Liver (tissue), 9 donors: ENCODE measurements around the gene ERC2. TPM values are rescaled to one million over a fixed set of nuclear protein-coding genes. Genes with fewer than 3 reads are reported as not detected.

ENCODE experiments used
- DNase-seq: peaks from one replicate; pipeline ENCODE4 v3.0.0-alpha.2; 2017; ENCODE audit warnings: low spot score
- H3K27ac ChIP-seq, 2 donors: one replicate each; pipeline ENCODE4 v1.7.0; 2013; ENCODE audit warnings: inconsistent platforms in 2 of 2, low read length in 2 of 2, control low read depth in 1 of 2, low read depth in 1 of 2, mild to moderate bottlenecking in 1 of 2
- H3K27me3 ChIP-seq, 4 donors: one replicate each; pipeline versions ENCODE4 v1.6.1 to v1.7.0; 2013; ENCODE audit warnings: low read length in 3 of 4, inconsistent platforms in 1 of 4, mild to moderate bottlenecking in 1 of 4, moderate library complexity in 1 of 4; ENCODE audit not compliant: control insufficient read depth in 4 of 4, insufficient read depth in 4 of 4
- H3K36me3 ChIP-seq, 4 donors: one replicate each; pipeline versions ENCODE4 v1.6.1 to v1.7.0; 2013; ENCODE audit warnings: low read length in 3 of 4, mild to moderate bottlenecking in 3 of 4, low read depth in 1 of 4, moderate library complexity in 1 of 4; ENCODE audit not compliant: control insufficient read depth in 4 of 4, insufficient read depth in 3 of 4
- H3K4me1 ChIP-seq, 4 donors: one replicate each; pipeline versions ENCODE4 v1.6.1 to v1.7.0; 2013; ENCODE audit warnings: low read length in 3 of 4, mild to moderate bottlenecking in 3 of 4, moderate library complexity in 1 of 4; ENCODE audit not compliant: control insufficient read depth in 4 of 4, insufficient read depth in 4 of 4
- H3K4me3 ChIP-seq, 3 donors: one replicate each; pipeline versions ENCODE4 v1.6.1 to v1.7.0; 2013; ENCODE audit warnings: low read length in 3 of 3, control low read depth in 1 of 3, low read depth in 1 of 3, mild to moderate bottlenecking in 1 of 3
- H3K9ac ChIP-seq, 2 donors: one replicate each; pipeline ENCODE4 v1.7.0; 2013; ENCODE audit warnings: low read length in 2 of 2, mild to moderate bottlenecking in 2 of 2, moderate library complexity in 2 of 2, control low read depth in 1 of 2, low read depth in 1 of 2
- H3K9me3 ChIP-seq, 4 donors: one replicate each; pipeline versions ENCODE4 v1.6.1 to v1.7.0; 2013; ENCODE audit warnings: low read length in 3 of 4; ENCODE audit not compliant: control insufficient read depth in 4 of 4
- EGR1 ChIP-seq, 2 donors: IDR thresholded peaks; 2 replicates each; pipeline ENCODE4 v1.6.1; 2016 to 2018; ENCODE audit warnings: antibody characterized with exemption in 2 of 2, low read depth in 2 of 2
- FOXA1 ChIP-seq: IDR thresholded peaks from 2 replicates; pipeline ENCODE4 v1.6.1; 2016; ENCODE audit warnings: antibody characterized with exemption
- FOXA2 ChIP-seq: IDR thresholded peaks from 2 replicates; pipeline ENCODE4 v1.6.1; 2016; ENCODE audit warnings: antibody characterized with exemption
- GABPA ChIP-seq, 2 donors: IDR thresholded peaks in 1 of 2; conservative IDR thresholded peaks in 1 of 2; 2 replicates each; pipeline ENCODE4 v1.6.1; 2016; ENCODE audit warnings: antibody characterized with exemption in 2 of 2, mild to moderate bottlenecking in 1 of 2, moderate library complexity in 1 of 2
- HNF4A ChIP-seq, 2 donors: conservative IDR thresholded peaks; 2 replicates each; pipeline ENCODE4 v1.6.1; 2016; ENCODE audit warnings: antibody characterized with exemption in 2 of 2, mild to moderate bottlenecking in 2 of 2
- HNF4G ChIP-seq: IDR thresholded peaks from 2 replicates; pipeline ENCODE4 v1.6.1; 2016; ENCODE audit warnings: antibody characterized with exemption
- JUND ChIP-seq, 2 donors: IDR thresholded peaks; 2 replicates each; pipeline ENCODE4 v1.6.1; 2016; ENCODE audit warnings: antibody characterized with exemption in 2 of 2
- NR2F2 ChIP-seq: IDR thresholded peaks from 2 replicates; pipeline ENCODE4 v1.6.1; 2016; ENCODE audit warnings: antibody characterized with exemption
- RAD21 ChIP-seq, 2 donors: IDR thresholded peaks; 2 replicates each; pipeline ENCODE4 v1.6.1; 2016; ENCODE audit warnings: antibody characterized with exemption in 2 of 2, mild to moderate bottlenecking in 2 of 2
- SP1 ChIP-seq: IDR thresholded peaks from 2 replicates; pipeline ENCODE4 v1.6.1; 2018; ENCODE audit warnings: antibody characterized with exemption, mild to moderate bottlenecking
- YY1 ChIP-seq: IDR thresholded peaks from 2 replicates; pipeline ENCODE4 v1.6.1; 2016; ENCODE audit warnings: antibody characterized with exemption, mild to moderate bottlenecking
- WGBS: extraction: QIAGEN DNeasy Blood & Tissue Kit; methylation state at CpG from one replicate; pipeline ENCODE4 v1.1.7; 2013; 5-methylcytosine and 5-hydroxymethylcytosine counted together
- polyA plus RNA-seq, 2 donors: library from polyadenylated mRNA; stranded (reverse) in 1 of 2; unstranded in 1 of 2; fragments of 200-250 nt in 1 of 2; fragments of >200 nt in 1 of 2; fragmentation: Nextera tagmentation in 1 of 2; extraction: Ambion mirVana in 1 of 2; gene quantifications; one replicate each; pipeline versions ENCODE4 v1.2.1 to v1.2.3, GENCODE V29; 2013 to 2015
- total RNA-seq, 2 donors: library from RNA; depleted of rRNA; stranded (reverse); fragments of >200 nt; gene quantifications; one replicate each; pipeline ENCODE4 v1.2.3, GENCODE V29; 2014
- TF ChIP-seq, protein P1 (sequence below): IDR thresholded peaks from 2 replicates; pipeline ENCODE4 v1.6.1; 2016; ENCODE audit warnings: antibody characterized with exemption
- TF ChIP-seq, protein P2 (sequence below): fragments of 150-350 bp; IDR thresholded peaks from 2 replicates; pipeline ENCODE4 v1.5.1; 2017; ENCODE audit warnings: improper control_type of control experiment, low read depth, low read length; ENCODE audit not compliant: missing input control
- TF ChIP-seq, protein P3 (sequence below): IDR thresholded peaks from 2 replicates; pipeline ENCODE4 v1.6.1; 2016; ENCODE audit warnings: antibody characterized with exemption, mild to moderate bottlenecking
- TF ChIP-seq, protein P4 (sequence below): IDR thresholded peaks from 2 replicates; pipeline ENCODE4 v1.6.1; 2016; ENCODE audit warnings: antibody characterized with exemption
- TF ChIP-seq, protein P5 (sequence below): IDR thresholded peaks from 2 replicates; pipeline ENCODE4 v1.6.1; 2016; ENCODE audit warnings: antibody characterized with exemption
- donor health status: healthy.
- donor health status: healthy.
- donor health status: healthy.
- donor health status: healthy.
- donor health status: healthy.

ERC2 gene
- total and polyA plus RNA-seq, 4 donors, result 0.14 to 0.25 TPM; not detected in 2

DNA sequence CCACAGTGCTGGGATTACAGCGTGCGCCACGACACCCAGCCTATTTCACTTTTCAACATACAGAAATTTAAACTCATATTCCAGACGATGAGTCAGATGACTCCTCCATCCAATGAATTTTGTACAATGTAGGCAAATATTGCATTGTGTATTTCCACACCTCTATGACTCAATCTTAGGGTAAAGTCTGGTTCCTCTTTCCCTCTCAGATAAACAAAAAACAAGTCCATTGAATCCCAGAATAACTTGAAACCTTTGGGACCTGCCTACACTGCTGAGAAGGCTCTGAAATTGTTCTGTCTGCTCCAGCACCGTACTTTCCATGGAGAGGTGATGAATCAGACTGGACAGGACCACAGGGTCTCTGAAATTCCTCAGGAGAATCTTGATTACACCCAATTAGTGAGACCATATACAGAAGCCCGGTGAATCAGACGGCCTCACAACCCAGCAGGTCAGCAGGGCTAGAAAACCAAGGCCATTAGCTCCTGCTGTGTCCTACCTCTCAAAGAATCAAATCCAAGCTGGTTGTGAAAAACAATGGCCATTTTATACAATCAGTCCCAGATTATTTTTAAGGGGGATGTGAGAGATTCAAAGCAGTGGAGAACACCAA is 112.6 kb downstream of the ERC2 start (continued):
- TF ChIP-seq GABPA (IDR thresholded peaks at IDR 0.05 in 1 of 2, conservative IDR thresholded peaks at IDR 0.05 in 1 of 2), result no peak
- TF ChIP-seq RAD21 (IDR thresholded peaks at IDR 0.05), result peak in 1 of 2 donors; percentile 16
- TF ChIP-seq NR2F2, result no peak
- peak; percentile 25 for TF ChIP-seq FOXA2
- TF ChIP-seq, protein P1, sequence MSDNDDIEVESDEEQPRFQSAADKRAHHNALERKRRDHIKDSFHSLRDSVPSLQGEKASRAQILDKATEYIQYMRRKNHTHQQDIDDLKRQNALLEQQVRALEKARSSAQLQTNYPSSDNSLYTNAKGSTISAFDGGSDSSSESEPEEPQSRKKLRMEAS, result peak; percentile 53

DNA sequence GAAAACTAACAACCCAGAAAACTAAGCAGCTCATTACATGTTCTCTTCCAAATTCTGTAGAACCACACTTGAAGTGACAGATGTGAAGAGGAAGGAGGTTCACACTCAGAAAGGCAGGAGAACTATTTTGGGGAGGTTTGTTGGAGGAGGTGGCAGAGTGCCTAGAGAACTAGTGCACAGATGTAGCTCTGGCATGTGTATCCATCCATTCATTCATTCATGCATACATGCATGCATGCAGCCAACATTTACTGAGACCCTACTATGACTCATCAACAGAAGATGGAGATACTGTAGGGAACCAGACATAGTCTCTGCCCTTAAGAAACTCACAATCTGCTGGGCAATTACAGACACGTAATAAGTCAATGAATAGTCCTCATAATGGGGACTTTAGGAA is 116.7 kb downstream of the ERC2 start:
- Histone ChIP-seq H3K27me3 (no peaks in the 10 kb centered on the region), H3K9ac (no peak overlapping the region), H3K36me3 (no peaks in the 10 kb centered on the region), H3K4me1 (peaks cover 2 to 11% (median 5%) of the 10 kb centered on the region in 4 donors), H3K4me3 (no peak overlapping the region), H3K9me3 (no peaks in the 10 kb centered on the region), H3K27ac (no peak overlapping the region)
- TF ChIP-seq FOXA1, result no peak
- TF ChIP-seq, protein P2, sequence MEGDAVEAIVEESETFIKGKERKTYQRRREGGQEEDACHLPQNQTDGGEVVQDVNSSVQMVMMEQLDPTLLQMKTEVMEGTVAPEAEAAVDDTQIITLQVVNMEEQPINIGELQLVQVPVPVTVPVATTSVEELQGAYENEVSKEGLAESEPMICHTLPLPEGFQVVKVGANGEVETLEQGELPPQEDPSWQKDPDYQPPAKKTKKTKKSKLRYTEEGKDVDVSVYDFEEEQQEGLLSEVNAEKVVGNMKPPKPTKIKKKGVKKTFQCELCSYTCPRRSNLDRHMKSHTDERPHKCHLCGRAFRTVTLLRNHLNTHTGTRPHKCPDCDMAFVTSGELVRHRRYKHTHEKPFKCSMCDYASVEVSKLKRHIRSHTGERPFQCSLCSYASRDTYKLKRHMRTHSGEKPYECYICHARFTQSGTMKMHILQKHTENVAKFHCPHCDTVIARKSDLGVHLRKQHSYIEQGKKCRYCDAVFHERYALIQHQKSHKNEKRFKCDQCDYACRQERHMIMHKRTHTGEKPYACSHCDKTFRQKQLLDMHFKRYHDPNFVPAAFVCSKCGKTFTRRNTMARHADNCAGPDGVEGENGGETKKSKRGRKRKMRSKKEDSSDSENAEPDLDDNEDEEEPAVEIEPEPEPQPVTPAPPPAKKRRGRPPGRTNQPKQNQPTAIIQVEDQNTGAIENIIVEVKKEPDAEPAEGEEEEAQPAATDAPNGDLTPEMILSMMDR, result no peak
- TF ChIP-seq YY1, result no peak
- no peak for TF ChIP-seq JUND (IDR thresholded peaks at IDR 0.05)
- TF ChIP-seq HNF4A (conservative IDR thresholded peaks at IDR 0.05), result no peak
- TF ChIP-seq, protein P1, result no peak
- TF ChIP-seq, protein P3, sequence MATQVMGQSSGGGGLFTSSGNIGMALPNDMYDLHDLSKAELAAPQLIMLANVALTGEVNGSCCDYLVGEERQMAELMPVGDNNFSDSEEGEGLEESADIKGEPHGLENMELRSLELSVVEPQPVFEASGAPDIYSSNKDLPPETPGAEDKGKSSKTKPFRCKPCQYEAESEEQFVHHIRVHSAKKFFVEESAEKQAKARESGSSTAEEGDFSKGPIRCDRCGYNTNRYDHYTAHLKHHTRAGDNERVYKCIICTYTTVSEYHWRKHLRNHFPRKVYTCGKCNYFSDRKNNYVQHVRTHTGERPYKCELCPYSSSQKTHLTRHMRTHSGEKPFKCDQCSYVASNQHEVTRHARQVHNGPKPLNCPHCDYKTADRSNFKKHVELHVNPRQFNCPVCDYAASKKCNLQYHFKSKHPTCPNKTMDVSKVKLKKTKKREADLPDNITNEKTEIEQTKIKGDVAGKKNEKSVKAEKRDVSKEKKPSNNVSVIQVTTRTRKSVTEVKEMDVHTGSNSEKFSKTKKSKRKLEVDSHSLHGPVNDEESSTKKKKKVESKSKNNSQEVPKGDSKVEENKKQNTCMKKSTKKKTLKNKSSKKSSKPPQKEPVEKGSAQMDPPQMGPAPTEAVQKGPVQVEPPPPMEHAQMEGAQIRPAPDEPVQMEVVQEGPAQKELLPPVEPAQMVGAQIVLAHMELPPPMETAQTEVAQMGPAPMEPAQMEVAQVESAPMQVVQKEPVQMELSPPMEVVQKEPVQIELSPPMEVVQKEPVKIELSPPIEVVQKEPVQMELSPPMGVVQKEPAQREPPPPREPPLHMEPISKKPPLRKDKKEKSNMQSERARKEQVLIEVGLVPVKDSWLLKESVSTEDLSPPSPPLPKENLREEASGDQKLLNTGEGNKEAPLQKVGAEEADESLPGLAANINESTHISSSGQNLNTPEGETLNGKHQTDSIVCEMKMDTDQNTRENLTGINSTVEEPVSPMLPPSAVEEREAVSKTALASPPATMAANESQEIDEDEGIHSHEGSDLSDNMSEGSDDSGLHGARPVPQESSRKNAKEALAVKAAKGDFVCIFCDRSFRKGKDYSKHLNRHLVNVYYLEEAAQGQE, result no peak
- no peak for TF ChIP-seq NR2F2
- TF ChIP-seq, protein P4, sequence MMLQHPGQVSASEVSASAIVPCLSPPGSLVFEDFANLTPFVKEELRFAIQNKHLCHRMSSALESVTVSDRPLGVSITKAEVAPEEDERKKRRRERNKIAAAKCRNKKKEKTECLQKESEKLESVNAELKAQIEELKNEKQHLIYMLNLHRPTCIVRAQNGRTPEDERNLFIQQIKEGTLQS, result no peak
- no peak for TF ChIP-seq FOXA2
- TF ChIP-seq EGR1 (IDR thresholded peaks at IDR 0.05; ENCODE audit: low read depth in 2 of 2), result no peak
- WGBS, result 92% methylated on average over 1 of the region's 1 CpG
- no peak for DNase-seq

DNA sequence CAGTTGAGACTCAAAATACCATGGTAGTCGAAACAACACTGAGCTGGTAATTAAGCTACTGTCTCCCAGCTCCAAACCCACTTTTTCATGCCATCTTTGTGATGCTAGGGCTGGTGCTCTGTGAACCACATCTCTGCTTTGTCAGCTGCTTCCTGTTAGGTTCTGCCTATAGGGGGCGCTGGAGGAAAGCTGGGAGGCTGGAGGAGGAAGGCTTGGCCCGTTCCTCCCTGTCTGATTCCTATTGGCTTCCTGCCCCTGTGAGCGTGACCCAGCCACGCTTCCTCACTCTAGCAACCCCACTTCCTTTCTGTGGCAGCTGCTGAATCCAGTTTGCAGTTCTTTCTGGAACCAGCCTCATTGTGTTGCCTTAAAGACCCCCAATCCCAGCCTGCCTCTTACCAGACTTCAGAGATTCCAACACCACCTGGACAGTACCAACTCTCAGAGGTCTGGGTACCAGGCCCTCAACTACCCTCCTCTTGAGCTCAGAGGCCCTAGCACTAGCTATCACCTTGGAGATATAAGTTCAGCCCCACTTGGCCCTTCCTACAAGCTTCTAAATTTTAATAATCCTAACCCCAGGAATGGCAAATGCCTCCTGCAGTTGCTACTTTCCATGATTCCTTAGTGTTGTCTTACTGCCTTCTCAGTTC is 120.9 kb downstream of the ERC2 start:
- H3K4me1 ChIP-seq, result peaks cover 0 to 4% (median 0%) of the 10 kb centered on the region in 4 donors
- 25% methylated on average over 5 of the region's 5 CpGs for WGBS
- DNase-seq, result peak; percentile 40
- H3K9ac ChIP-seq, result no peak overlapping the region
- no peaks in the 10 kb centered on the region for H3K36me3 ChIP-seq
- no peaks in the 10 kb centered on the region for H3K27me3 ChIP-seq
- H3K4me3 ChIP-seq, result no peak overlapping the region
- no peaks in the 10 kb centered on the region for H3K9me3 ChIP-seq
- no peak overlapping the region for H3K27ac ChIP-seq
- TF ChIP-seq JUND (IDR thresholded peaks at IDR 0.05) (no peak), HNF4G (no peak), YY1 (no peak), EGR1 (IDR thresholded peaks at IDR 0.05; ENCODE audit: low read depth in 2 of 2) (no peak), GABPA (IDR thresholded peaks at IDR 0.05 in 1 of 2, conservative IDR thresholded peaks at IDR 0.05 in 1 of 2) (no peak), SP1 (no peak), FOXA2 (no peak), FOXA1 (no peak)
- TF ChIP-seq, protein P5, sequence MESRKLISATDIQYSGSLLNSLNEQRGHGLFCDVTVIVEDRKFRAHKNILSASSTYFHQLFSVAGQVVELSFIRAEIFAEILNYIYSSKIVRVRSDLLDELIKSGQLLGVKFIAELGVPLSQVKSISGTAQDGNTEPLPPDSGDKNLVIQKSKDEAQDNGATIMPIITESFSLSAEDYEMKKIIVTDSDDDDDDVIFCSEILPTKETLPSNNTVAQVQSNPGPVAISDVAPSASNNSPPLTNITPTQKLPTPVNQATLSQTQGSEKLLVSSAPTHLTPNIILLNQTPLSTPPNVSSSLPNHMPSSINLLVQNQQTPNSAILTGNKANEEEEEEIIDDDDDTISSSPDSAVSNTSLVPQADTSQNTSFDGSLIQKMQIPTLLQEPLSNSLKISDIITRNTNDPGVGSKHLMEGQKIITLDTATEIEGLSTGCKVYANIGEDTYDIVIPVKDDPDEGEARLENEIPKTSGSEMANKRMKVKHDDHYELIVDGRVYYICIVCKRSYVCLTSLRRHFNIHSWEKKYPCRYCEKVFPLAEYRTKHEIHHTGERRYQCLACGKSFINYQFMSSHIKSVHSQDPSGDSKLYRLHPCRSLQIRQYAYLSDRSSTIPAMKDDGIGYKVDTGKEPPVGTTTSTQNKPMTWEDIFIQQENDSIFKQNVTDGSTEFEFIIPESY, result no peak
- TF ChIP-seq, protein P4, result no peak
- TF ChIP-seq, protein P1, result no peak
